Right cardiac atrium (tissue), 5 donors: ENCODE measurements around the gene CYP4F2. TPM values are rescaled to one million over a fixed set of nuclear protein-coding genes. Genes with fewer than 3 reads are reported as not detected.
"Not testable (repeated sequence)": the region's sequence is repeated elsewhere in the genome, so short reads cannot be mapped to it uniquely, and the experiment has no call there.

Experiments
- ATAC-seq, 2 donors: fragments of 200-7000 bp; cut with Tn5 transposase; one replicate each; pipeline versions ENCODE4 v1.8.0 to v1.9.1; 2020; ENCODE audit warnings: moderate library complexity in 2 of 2, mild to moderate bottlenecking in 1 of 2
- DNase-seq, 3 donors: peaks; one replicate each; pipeline ENCODE4 v3.0.0-alpha.2; 2020
- H3K27ac ChIP-seq: one replicate; pipeline ENCODE4 v1.5.1; 2013; ENCODE audit warnings: mild to moderate bottlenecking, low read length, control low read depth, moderate library complexity
- H3K27me3 ChIP-seq: one replicate; pipeline ENCODE4 v1.6.1; 2013; ENCODE audit not compliant: control insufficient read depth, insufficient read depth
- H3K4me1 ChIP-seq: one replicate; pipeline ENCODE4 v1.6.1; 2013; ENCODE audit warnings: low read length; ENCODE audit not compliant: control insufficient read depth, insufficient read depth
- H3K4me3 ChIP-seq: one replicate; pipeline ENCODE4 v1.5.1; 2013; ENCODE audit warnings: low read length, control low read depth
- H3K9me3 ChIP-seq: one replicate; pipeline ENCODE4 v1.6.1; 2013; ENCODE audit warnings: low read length; ENCODE audit not compliant: control insufficient read depth
- WGBS: extraction: QIAGEN DNeasy Blood & Tissue Kit; methylation state at CpG from one replicate; pipeline ENCODE4 v1.1.7; 2013; 5-methylcytosine and 5-hydroxymethylcytosine counted together
- intact Hi-C, 4 donors: fragments of 100-400 bp; cut with DNase I; formaldehyde crosslinking; loops; one replicate each; pipeline versions ENCODE4 v1.11.0 to v1.14.0; 2022 to 2023
- polyA plus RNA-seq: library from polyadenylated mRNA; stranded (reverse); fragments of 200-250 nt; gene quantifications from one replicate; pipeline ENCODE4 v1.2.3, GENCODE V29; 2013
- total RNA-seq, 4 donors: library from RNA; stranded (reverse); fragmentation: NEBNext Ultra II Directional; extraction: Animal tissue kit (Norgen Biotek cat#: 25700); gene quantifications; one replicate each; pipeline ENCODE4 v1.2.1, GENCODE V29; 2021
- donor health status: healthy with polysubstance abuse.
- donor health status: DM: no; HTN: yes; CAD: no.
- donor health status: DM: no; HTN: no; CAD: no.
- donor health status: DM: no; HTN: yes; CAD: no; lungs with severe emphysema.
- donor health status: DM: yes; HTN: yes; CAD: no.

Gene CYP4F2
- total and polyA plus RNA-seq, 5 donors, result not detected

DNA sequence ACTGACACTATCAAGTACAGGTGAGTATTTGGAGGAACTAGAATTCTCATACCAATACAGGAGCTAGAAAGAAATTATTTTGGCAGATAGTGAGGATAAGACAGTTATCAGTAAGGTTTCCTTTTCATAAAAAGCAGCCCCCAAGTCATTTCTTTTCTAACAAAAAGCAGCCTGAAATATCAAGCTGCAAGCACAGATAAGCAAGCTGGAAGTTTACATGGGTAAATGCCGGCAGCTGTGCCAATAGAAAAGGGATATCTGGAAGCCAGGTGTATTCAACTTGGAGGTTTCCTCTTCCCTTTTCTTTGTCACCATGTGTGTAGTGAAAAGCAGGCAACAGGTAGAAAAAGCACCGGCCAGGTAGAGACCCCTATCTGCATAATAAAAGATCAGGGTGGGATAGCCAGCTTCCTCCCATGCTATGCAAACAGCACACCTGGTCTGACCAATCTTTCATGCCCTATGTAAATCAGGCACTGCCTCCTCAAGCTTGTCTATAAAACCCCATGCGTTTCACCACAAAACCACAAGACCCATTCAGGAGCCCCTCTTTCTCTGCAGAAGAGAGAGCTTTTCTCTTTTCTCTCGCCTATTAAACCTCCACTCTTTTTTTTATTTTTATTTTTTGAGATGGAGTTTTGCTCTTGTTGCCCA lies 22.9 kb downstream of the CYP4F2 start:
- intact Hi-C loops, result no loop called here
- Histone ChIP-seq H3K9me3 (no peaks in the 10 kb centered on the region), H3K27ac (no peak overlapping the region), H3K4me1 (no peaks in the 10 kb centered on the region), H3K4me3 (no peak overlapping the region), H3K27me3 (no peaks in the 10 kb centered on the region)
- ATAC-seq (no peak), DNase-seq (no peak)
- 45% methylated on average over 4 of the region's 4 CpGs for WGBS

DNA sequence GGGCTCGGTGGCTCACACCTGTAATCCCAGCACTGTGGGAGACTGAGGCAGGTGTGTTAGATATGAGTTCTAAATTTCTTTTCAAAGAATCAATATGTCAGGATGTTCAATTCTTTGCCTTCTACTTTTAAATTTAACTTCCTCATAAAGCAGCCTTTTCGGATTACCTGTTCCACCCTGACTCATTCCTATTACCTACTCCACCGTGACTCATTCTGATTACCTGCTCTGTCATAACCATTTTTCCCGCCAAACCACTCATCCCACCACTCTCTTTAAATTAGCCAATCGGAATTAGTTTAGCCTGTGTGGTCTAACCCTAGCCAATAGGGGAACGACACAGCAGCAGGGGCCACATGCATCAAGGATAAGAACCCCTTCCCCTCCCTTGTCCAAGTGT lies 24.1 kb downstream of the CYP4F2 start:
- H3K4me1 ChIP-seq, H3K27ac ChIP-seq, intact Hi-C loops, H3K27me3 ChIP-seq, H3K4me3 ChIP-seq, H3K9me3 ChIP-seq, ATAC-seq, DNase-seq: not testable (repeated sequence)
- WGBS, result 83% methylated on average over 6 of the region's 6 CpGs

DNA sequence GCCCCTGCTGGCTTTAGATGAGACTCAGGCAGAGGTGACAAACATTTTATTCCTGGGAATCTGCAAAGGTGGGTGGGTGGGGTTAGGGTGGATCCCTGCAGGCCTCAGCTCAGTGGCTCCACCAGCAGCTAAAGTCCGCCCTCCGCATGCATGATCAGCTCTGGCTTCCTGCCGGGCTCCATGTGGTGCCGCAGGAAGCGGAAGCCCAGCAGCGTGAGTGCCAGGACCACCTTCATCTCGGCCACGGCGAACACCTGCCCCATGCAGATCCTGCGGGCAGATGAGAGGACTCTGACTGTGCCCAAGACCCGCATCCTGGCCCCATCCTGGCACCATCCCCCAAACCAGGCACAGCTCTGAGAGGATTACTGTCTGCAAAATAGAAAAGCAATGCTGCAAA lies 26.3 kb downstream of the CYP4F2 start:
- no peak for ATAC-seq
- no peaks in the 10 kb centered on the region for H3K4me1 ChIP-seq
- no peak overlapping the region for H3K27ac ChIP-seq
- intact Hi-C loops, result no loop called here
- peak in 1 of 3 donors; percentile 38 for DNase-seq
- H3K9me3 ChIP-seq, result no peaks in the 10 kb centered on the region
- WGBS, result 8% methylated on average over 11 of the region's 11 CpGs
- no peaks in the 10 kb centered on the region for H3K27me3 ChIP-seq
- H3K4me3 ChIP-seq, result no peak overlapping the region

DNA sequence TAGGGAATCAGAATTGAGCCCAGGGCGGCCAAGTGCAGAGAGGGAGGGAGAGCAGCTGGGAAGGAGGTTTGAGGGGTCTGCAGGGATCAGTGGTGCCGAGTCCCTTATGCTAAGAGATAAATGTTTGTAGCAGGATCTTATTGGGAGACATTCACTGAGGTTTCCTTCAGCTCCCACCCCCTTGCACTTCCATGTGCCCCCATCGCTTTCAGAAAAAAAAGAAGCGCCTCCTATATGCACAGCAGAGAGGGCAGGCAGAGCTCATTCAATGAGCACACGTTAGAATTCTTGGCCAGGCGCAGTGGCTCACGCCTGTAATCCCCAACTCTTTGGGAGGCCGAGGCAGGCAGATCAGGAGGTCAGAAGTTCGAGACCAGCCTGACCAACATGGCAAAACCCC lies 28.0 kb downstream of the CYP4F2 start:
- Histone ChIP-seq H3K27ac (no peak overlapping the region), H3K9me3 (no peaks in the 10 kb centered on the region), H3K27me3 (no peaks in the 10 kb centered on the region), H3K4me1 (no peaks in the 10 kb centered on the region), H3K4me3 (no peak overlapping the region)
- DNase-seq (no peak), ATAC-seq (no peak)
- intact Hi-C loops, result loop anchor here in 1 of 4 donors (10.0 kb wide), 1 partner anchor 245 kb away; no protein-coding TSS in a partner anchor
- WGBS, result 55% methylated on average over 9 of the region's 9 CpGs

DNA sequence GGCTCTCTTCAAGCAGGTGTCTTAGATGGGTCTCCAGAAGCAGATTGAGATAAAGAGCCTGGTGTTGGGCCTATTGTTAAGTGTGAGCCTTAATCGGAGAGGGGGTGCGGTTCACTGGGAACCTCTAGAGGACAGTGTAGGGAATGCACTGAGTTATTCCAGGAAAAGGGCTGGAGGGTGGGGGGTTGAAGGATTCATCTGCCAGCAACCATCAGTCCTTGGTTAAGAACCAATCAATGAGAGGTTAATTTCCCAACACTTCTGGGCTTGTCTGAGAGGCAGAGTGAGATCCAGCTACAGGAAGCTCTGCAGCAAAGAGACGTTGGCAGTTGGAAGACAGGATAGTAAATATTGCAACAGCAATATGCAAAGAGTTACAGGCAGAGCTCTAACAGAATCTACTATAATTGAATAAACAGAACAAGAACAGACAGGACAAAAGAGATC lies 28.7 kb downstream of the CYP4F2 start:
- Histone ChIP-seq H3K4me3 (no peak overlapping the region), H3K27me3 (no peaks in the 10 kb centered on the region), H3K9me3 (no peaks in the 10 kb centered on the region), H3K27ac (no peak overlapping the region), H3K4me1 (no peaks in the 10 kb centered on the region)
- 2% methylated on average over 3 of the region's 3 CpGs for WGBS
- peak; percentile 55 to 80 for ATAC-seq
- peak in 1 of 3 donors; percentile 40 for DNase-seq
- intact Hi-C loops, result loop anchor here in 1 of 4 donors (10.0 kb wide), 1 partner anchor 244 kb away; no protein-coding TSS in a partner anchor

DNA sequence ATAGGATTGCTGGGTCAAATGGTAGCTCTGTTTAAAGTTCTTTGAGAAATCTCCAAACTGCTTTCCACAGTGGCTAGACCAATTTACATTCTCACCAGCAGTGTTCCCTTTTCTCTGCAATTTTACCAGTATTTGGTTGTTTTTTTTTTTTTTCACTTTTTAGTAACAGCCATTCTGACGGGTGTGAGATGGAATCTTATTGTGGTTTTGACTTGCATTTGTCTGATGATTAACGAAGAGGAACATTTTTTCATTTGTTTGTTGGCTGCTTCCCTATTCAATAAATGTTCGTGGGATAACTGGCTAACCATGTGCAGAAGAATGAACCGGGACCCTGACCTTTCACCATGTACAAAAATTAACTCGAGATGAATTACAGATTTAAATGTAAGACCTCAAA lies 31.2 kb downstream of the CYP4F2 start:
- intact Hi-C loops, result loop anchor here in 1 of 4 donors (10.0 kb wide), 1 partner anchor 242 kb away; no protein-coding TSS in a partner anchor
- Histone ChIP-seq H3K4me1 (no peaks in the 10 kb centered on the region), H3K27ac (no peak overlapping the region), H3K9me3 (no peaks in the 10 kb centered on the region), H3K4me3 (no peak overlapping the region), H3K27me3 (no peaks in the 10 kb centered on the region)
- ATAC-seq (no peak), DNase-seq (no peak)
- WGBS, result 73% methylated on average over 5 of the region's 5 CpGs

DNA sequence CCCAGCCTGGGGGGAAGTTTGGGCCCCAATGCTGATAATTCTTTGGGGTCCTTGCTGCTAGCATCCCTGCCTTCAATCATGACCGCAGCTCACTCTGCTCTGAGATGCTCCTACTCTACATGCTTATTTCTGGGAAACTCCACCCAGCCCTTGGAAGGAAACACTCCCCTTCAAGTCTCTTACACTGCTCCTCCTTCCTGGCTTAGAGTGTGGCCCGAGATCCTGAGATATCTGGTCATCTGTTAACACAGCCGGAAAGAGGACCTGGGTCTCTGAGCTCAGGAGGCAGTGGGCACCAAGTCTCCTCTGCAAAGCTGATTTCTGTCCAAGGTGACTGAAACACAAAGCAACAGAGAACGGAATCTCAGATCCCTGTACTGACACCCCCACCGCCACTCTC lies 33.0 kb downstream of the CYP4F2 start:
- no peak overlapping the region for H3K4me3 ChIP-seq
- intact Hi-C loops, result loop anchor here in 1 of 4 donors (10.0 kb wide), 1 partner anchor 240 kb away; no protein-coding TSS in a partner anchor
- WGBS, result 53% methylated on average over 5 of the region's 5 CpGs

DNA sequence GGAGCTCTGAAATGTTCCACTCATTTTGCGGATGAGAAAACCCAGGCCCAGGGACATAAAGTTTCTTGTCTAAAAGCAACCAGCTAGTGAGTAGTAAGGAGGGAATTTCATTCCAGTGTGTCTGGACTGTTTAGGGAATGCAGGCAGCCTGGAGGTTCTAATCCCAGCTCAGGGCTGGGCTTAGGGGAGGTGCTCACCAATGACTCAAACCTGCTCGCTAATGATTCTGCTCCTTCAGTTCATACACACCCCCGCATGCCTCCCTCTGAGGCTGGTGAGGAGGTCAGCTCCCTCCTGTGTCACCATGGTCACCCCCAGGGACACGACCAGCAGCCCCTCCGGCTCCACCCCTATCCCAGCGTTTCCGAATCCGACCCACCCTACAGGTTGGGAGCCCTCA lies 34.6 kb downstream of the CYP4F2 start:
- no peak overlapping the region for H3K27ac ChIP-seq
- intact Hi-C loops, result loop anchor here in 1 of 4 donors (10.0 kb wide), 1 partner anchor 238 kb away; no protein-coding TSS in a partner anchor
- DNase-seq (no peak), ATAC-seq (no peak)
- H3K4me3 ChIP-seq, result no peak overlapping the region
- no peaks in the 10 kb centered on the region for H3K9me3 ChIP-seq
- 76% methylated on average over 8 of the region's 8 CpGs for WGBS
- H3K4me1 ChIP-seq, result no peaks in the 10 kb centered on the region
- no peaks in the 10 kb centered on the region for H3K27me3 ChIP-seq

More for the DNA sequence above, 33.0 kb downstream of the CYP4F2 start:
- ATAC-seq, result no peak
- H3K27me3 ChIP-seq, result no peaks in the 10 kb centered on the region
- H3K4me1 ChIP-seq, result no peaks in the 10 kb centered on the region
- no peaks in the 10 kb centered on the region for H3K9me3 ChIP-seq
- DNase-seq, result no peak
- no peak overlapping the region for H3K27ac ChIP-seq

DNA sequence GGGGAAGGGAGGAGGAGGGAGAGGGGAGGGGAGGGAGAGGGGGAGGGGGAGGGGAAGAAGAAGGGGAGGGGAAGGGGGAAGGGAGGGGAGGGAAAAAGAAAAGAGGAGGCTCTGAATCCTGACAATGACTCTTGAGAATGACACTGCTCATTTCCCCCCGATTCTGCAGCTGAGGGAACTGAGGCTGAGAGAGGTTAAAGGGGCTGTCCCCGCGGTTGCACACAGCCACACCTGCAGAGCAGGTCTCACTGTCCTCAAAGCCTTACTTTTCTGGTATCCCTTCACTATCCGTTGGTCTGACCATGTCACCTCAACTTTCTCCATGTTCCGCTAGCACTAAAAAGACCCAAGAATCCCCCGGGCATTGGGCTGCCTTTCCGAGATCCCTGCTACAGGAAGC lies 35.4 kb downstream of the CYP4F2 start:
- ATAC-seq, result no peak
- intact Hi-C loops, result loop anchor here in 1 of 4 donors (10.0 kb wide), 1 partner anchor 238 kb away; no protein-coding TSS in a partner anchor
- Histone ChIP-seq H3K4me3 (no peak overlapping the region), H3K27me3 (no peaks in the 10 kb centered on the region), H3K9me3 (no peaks in the 10 kb centered on the region), H3K4me1 (no peaks in the 10 kb centered on the region), H3K27ac (no peak overlapping the region)
- DNase-seq, result no peak
- WGBS, result 45% methylated on average over 7 of the region's 7 CpGs

DNA sequence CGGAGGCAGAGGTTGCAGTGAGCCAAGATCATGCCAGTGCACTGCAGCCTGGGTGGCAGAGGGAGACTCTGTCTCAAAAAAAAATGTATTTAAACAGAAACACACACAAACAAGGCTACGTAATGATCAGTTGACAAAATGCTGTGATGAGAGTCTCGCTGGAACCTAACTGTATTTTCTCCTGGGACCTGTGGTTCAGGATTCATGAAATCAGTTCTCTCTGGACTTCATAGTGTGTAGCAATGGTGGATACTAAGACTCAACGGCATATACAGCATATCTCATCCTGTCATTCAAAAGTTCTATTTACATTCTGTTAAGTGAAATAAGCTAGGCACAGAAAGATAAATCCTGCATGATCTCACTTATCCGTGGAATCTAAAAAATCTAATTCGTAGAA lies 37.4 kb downstream of the CYP4F2 start:
- WGBS, result 64% methylated on average over 6 of the region's 6 CpGs
- intact Hi-C loops, result loop anchor here in 1 of 4 donors (10.0 kb wide), 1 partner anchor 236 kb away; no protein-coding TSS in a partner anchor
- DNase-seq (no peak), ATAC-seq (no peak)
- H3K9me3 ChIP-seq, result no peaks in the 10 kb centered on the region
- no peak overlapping the region for H3K27ac ChIP-seq
- no peaks in the 10 kb centered on the region for H3K4me1 ChIP-seq
- no peaks in the 10 kb centered on the region for H3K27me3 ChIP-seq
- H3K4me3 ChIP-seq, result no peak overlapping the region

DNA sequence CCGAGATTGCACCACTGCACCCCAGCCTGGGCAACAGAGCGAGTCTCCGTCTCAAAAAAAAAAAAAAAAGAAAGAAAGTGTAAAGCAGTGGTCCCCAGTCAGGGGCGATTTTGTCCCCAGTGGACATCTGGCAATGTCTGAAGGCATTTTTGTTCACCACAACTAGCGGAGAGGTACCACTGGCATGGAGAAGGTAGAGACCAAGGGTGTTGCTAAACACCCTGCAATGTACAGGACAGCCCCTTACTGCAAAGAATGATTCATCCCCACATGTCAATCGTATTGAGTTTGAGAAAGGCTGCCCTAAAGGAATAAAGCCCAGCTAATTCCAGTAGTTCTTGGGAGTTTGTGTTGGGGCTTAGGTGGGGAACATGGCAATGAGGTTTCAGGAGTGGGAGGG lies 38.7 kb downstream of the CYP4F2 start:
- H3K4me3 ChIP-seq, result no peak overlapping the region
- H3K9me3 ChIP-seq, result no peaks in the 10 kb centered on the region
- no peaks in the 10 kb centered on the region for H3K27me3 ChIP-seq
- ATAC-seq (no peak), DNase-seq (no peak)
- no peaks in the 10 kb centered on the region for H3K4me1 ChIP-seq
- H3K27ac ChIP-seq, result no peak overlapping the region
- intact Hi-C loops, result no loop called here
- WGBS, result 80% methylated on average over 6 of the region's 6 CpGs
